Measurements from ENCODE around the gene THAP10. TPM values are rescaled to one million over a fixed set of nuclear protein-coding genes. Genes with fewer than 3 reads are reported as not detected.

The THAP10 gene
- total RNA-seq, result 10 to 100 TPM in 1 of 4 donors, 1 to 10 TPM in 2, not detected in 1; 2.2 to 14.9 (median 8.3) TPM

GRCh38 chr15:70892002-70892911 lies at the start of gene THAP10, which contains the start of gene LRRC49:
Gene THAP10, minus strand, starts transcription at chr15:70892433. Its CDS starts 161 bp downstream, at chr15:70892272.
Gene LRRC49, plus strand, starts transcription at chr15:70892826. Its CDS starts 69 bp downstream, at chr15:70892895.
- H3K27ac ChIP-seq, result peak within 1 kb of the TSS; percentile 78 to 87 (median 84)
- no peaks in the 10 kb centered on the region for H3K9me3 ChIP-seq

DNA sequence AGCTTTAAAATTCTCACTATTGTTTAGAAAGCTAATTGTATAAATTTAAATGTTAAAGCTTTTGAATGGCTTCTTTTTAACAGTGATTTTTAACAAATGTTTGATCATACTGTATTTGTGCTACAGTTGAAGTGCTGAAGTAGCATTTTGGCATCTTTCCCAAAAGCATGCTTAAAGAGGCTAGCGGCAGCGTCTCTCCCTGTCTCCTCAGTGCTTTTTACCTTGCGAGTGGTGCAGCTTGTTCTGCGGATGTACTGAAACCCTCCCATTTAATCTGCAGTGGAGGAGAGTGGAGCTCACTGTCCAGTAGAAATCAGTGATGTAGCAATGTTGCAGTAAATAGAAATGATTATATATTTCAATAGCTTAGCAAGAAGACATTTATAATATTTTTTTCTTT lies 44.1 kb upstream of the THAP10 start:
- DNase-seq, result no peak
- H3K27me3 ChIP-seq, result no peaks in the 10 kb centered on the region
- no peak overlapping the region for H3K4me3 ChIP-seq
- no peaks in the 10 kb centered on the region for H3K36me3 ChIP-seq
- no peaks in the 10 kb centered on the region for H3K4me1 ChIP-seq
- intact Hi-C loops (cut with DNase I; ENCODE audit: low total_unique reads) (no loop called here), in situ Hi-C loops (cut with MboI; ENCODE audit: low pct_ligation_motif_present in 1 of 4, low pct_unique_long_range_greater_than_20kb in 1 of 4, low sequenced_read_pairs in 3 of 4) (no loop called here)
- no peak overlapping the region for H3K27ac ChIP-seq
- TF ChIP-seq POLR2A (IDR thresholded peaks at IDR 0.05) (no peak), POLR2AphosphoS5 (IDR thresholded peaks at IDR 0.05) (no peak), EP300 (IDR thresholded peaks at IDR 0.05; ENCODE audit: low read depth) (no peak)
- TF ChIP-seq, protein P1, sequence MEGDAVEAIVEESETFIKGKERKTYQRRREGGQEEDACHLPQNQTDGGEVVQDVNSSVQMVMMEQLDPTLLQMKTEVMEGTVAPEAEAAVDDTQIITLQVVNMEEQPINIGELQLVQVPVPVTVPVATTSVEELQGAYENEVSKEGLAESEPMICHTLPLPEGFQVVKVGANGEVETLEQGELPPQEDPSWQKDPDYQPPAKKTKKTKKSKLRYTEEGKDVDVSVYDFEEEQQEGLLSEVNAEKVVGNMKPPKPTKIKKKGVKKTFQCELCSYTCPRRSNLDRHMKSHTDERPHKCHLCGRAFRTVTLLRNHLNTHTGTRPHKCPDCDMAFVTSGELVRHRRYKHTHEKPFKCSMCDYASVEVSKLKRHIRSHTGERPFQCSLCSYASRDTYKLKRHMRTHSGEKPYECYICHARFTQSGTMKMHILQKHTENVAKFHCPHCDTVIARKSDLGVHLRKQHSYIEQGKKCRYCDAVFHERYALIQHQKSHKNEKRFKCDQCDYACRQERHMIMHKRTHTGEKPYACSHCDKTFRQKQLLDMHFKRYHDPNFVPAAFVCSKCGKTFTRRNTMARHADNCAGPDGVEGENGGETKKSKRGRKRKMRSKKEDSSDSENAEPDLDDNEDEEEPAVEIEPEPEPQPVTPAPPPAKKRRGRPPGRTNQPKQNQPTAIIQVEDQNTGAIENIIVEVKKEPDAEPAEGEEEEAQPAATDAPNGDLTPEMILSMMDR (IDR thresholded peaks at IDR 0.05), result no peak
- no peaks in the 10 kb centered on the region for H3K9me3 ChIP-seq
- 50 to 70% methylated on average over 4 of the region's 4 CpGs for WGBS, 2 donors (ENCODE audit: low coverage in 1 of 2)

More at GRCh38 chr15:70892002-70892911, at the start of gene THAP10, which contains the start of gene LRRC49:
- Histone ChIP-seq H3K27me3 (no peaks in the 10 kb centered on the region), H3K4me3 (peak within 1 kb of the TSS; percentile 64 to 81 (median 76)), H3K4me1 (peaks cover 3 to 22% (median 8%) of the 10 kb centered on the region in 4 donors), H3K36me3 (no peaks in the 10 kb centered on the region)
- 0 to 3% methylated on average over 3 to 46 of the region's 61 CpGs for WGBS, 2 donors (ENCODE audit: low coverage in 1 of 2)
- peak; percentile 84 for DNase-seq
- TF ChIP-seq, protein P1 (IDR thresholded peaks at IDR 0.05), result no peak
- TF ChIP-seq POLR2AphosphoS5 (IDR thresholded peaks at IDR 0.05) (no peak), EP300 (IDR thresholded peaks at IDR 0.05; ENCODE audit: low read depth) (no peak), POLR2A (IDR thresholded peaks at IDR 0.05) (no peak)
- intact Hi-C loops (cut with DNase I; ENCODE audit: low total_unique reads), result no loop called here
- in situ Hi-C loops (cut with MboI; ENCODE audit: low pct_ligation_motif_present in 1 of 4, low pct_unique_long_range_greater_than_20kb in 1 of 4, low sequenced_read_pairs in 3 of 4), result no loop called here

DNA sequence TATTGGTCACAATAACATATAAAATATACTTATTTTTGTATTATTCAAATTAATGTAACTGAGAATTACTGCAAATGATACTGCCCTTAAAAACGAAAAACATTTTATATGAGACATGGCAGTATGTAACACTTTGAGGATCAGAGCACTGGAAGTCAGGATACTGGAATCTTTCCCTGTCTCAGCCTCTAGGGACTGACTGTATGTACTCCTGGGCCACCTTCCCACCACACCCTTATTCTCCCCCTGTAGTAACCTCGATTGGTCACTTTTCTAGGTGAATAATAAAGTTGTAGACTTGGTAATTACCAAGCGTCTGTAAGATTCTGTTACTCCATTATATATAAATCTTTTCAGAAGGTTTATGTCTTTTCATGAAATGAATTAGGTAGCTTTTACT lies 43.4 kb upstream of the THAP10 start:
- 81 to 83% methylated on average over 3 of the region's 3 CpGs for WGBS, 2 donors (ENCODE audit: low coverage in 1 of 2)
- Histone ChIP-seq H3K36me3 (no peaks in the 10 kb centered on the region), H3K9me3 (no peaks in the 10 kb centered on the region), H3K4me1 (no peaks in the 10 kb centered on the region), H3K27ac (no peak overlapping the region), H3K4me3 (no peak overlapping the region), H3K27me3 (no peaks in the 10 kb centered on the region)
- TF ChIP-seq EP300 (IDR thresholded peaks at IDR 0.05; ENCODE audit: low read depth), result no peak
- TF ChIP-seq, protein P1 (IDR thresholded peaks at IDR 0.05), result no peak
- TF ChIP-seq POLR2AphosphoS5 (IDR thresholded peaks at IDR 0.05), result no peak
- TF ChIP-seq POLR2A (IDR thresholded peaks at IDR 0.05), result no peak
- DNase-seq, result no peak
- intact Hi-C loops (cut with DNase I; ENCODE audit: low total_unique reads) (no loop called here), in situ Hi-C loops (cut with MboI; ENCODE audit: low pct_ligation_motif_present in 1 of 4, low pct_unique_long_range_greater_than_20kb in 1 of 4, low sequenced_read_pairs in 3 of 4) (no loop called here)

DNA sequence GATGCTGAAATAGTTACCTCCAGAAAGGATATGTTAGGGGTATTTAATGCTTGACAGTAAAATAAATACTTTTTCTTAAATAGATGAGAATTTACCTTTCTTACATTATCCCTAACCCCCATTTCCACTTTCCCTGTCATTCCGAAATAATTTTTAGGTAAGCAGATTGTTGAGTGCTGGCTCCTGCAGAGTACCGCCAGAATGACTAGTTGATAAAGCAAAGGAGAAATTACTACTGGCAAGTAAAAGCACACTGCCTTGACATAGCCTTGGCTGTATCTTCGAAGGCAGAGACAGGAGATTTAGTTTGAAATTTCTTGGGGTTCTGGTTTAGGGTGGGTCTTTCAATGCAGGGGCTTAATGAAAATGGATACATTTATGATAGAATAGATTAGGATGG lies 41.2 kb upstream of the THAP10 start:
- Histone ChIP-seq H3K36me3 (no peaks in the 10 kb centered on the region), H3K4me1 (no peaks in the 10 kb centered on the region), H3K9me3 (no peaks in the 10 kb centered on the region), H3K27me3 (no peaks in the 10 kb centered on the region), H3K27ac (no peak overlapping the region), H3K4me3 (no peak overlapping the region)
- 67 to 76% methylated on average over 3 of the region's 3 CpGs for WGBS, 2 donors (ENCODE audit: low coverage in 1 of 2)
- no peak for DNase-seq
- in situ Hi-C loops (cut with MboI; ENCODE audit: low pct_ligation_motif_present in 1 of 4, low pct_unique_long_range_greater_than_20kb in 1 of 4, low sequenced_read_pairs in 3 of 4), result no loop called here
- intact Hi-C loops (cut with DNase I; ENCODE audit: low total_unique reads), result no loop called here
- TF ChIP-seq, protein P1 (IDR thresholded peaks at IDR 0.05), result no peak
